ENCODE results near the gene ST6GALNAC5.

Gene ST6GALNAC5

GRCh38 chr1:77104672-77105071, 237.4 kb downstream of the ST6GALNAC5 start:
- TF ChIP-seq FOXM1 (IDR thresholded peaks at IDR 0.05; ENCODE audit: borderline replicate concordance, low read depth) (no peak), CREB1 (IDR thresholded peaks at IDR 0.05; ENCODE audit: low read depth) (no peak), YY1 (IDR thresholded peaks at IDR 0.05; ENCODE audit: low read depth) (no peak), TCF12 (IDR thresholded peaks at IDR 0.05; ENCODE audit: low read depth) (no peak), TEAD4 (IDR thresholded peaks at IDR 0.05) (no peak)

Measured in Ishikawa (cell line).